ENCODE measurements around the gene TAOK2. TPM values are rescaled to one million over a fixed set of nuclear protein-coding genes. Genes with fewer than 3 reads are reported as not detected.

Gene TAOK2
- total and polyA plus RNA-seq, 8 donors = 13.5 to 41.1 (median 18.0) TPM

DNA sequence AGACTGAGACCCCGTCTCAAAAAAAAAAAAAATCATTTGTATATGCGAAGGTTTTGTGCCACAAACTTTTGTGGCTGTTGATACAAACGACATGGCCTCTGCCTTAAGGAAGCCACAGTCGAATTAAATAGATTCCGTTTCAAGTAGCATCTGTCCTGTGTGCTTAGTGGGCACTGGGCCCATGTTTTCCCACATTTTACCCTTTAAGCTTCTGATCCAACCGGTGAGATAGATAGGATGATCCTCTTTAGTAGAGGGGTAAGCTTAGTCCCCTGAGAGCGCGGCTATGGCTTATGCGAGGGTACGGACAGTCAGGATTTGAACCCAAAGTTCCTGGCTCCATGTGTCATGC lies 12.6 kb upstream of the TAOK2 start:
- ATAC-seq = no peak
- 50 to 56% methylated on average over 10 of the region's 10 CpGs for WGBS, 2 donors
- H3K27ac ChIP-seq = peak overlapping the region; percentile 58 to 90 (median 84)
- DNase-seq = no peak
- no peaks in the 10 kb centered on the region for H3K36me3 ChIP-seq
- TF ChIP-seq, protein P1, sequence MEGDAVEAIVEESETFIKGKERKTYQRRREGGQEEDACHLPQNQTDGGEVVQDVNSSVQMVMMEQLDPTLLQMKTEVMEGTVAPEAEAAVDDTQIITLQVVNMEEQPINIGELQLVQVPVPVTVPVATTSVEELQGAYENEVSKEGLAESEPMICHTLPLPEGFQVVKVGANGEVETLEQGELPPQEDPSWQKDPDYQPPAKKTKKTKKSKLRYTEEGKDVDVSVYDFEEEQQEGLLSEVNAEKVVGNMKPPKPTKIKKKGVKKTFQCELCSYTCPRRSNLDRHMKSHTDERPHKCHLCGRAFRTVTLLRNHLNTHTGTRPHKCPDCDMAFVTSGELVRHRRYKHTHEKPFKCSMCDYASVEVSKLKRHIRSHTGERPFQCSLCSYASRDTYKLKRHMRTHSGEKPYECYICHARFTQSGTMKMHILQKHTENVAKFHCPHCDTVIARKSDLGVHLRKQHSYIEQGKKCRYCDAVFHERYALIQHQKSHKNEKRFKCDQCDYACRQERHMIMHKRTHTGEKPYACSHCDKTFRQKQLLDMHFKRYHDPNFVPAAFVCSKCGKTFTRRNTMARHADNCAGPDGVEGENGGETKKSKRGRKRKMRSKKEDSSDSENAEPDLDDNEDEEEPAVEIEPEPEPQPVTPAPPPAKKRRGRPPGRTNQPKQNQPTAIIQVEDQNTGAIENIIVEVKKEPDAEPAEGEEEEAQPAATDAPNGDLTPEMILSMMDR (IDR thresholded peaks at IDR 0.05) = no peak
- FAIRE-seq = no peak
- H3K9me3 ChIP-seq = no peaks in the 10 kb centered on the region
- intact Hi-C loops (cut with DNase I) = loop anchor here in 1 of 3 donors (5.0 kb wide), 1 partner anchor 34 kb away; the partner anchor contains the start of gene KCTD13
- peak overlapping the region; percentile 53 to 85 (median 79) for H3K4me3 ChIP-seq
- no peaks in the 10 kb centered on the region for H3K27me3 ChIP-seq
- H3K4me1 ChIP-seq = peaks cover 0 to 7% (median 6%) of the 10 kb centered on the region in 3 donors

DNA sequence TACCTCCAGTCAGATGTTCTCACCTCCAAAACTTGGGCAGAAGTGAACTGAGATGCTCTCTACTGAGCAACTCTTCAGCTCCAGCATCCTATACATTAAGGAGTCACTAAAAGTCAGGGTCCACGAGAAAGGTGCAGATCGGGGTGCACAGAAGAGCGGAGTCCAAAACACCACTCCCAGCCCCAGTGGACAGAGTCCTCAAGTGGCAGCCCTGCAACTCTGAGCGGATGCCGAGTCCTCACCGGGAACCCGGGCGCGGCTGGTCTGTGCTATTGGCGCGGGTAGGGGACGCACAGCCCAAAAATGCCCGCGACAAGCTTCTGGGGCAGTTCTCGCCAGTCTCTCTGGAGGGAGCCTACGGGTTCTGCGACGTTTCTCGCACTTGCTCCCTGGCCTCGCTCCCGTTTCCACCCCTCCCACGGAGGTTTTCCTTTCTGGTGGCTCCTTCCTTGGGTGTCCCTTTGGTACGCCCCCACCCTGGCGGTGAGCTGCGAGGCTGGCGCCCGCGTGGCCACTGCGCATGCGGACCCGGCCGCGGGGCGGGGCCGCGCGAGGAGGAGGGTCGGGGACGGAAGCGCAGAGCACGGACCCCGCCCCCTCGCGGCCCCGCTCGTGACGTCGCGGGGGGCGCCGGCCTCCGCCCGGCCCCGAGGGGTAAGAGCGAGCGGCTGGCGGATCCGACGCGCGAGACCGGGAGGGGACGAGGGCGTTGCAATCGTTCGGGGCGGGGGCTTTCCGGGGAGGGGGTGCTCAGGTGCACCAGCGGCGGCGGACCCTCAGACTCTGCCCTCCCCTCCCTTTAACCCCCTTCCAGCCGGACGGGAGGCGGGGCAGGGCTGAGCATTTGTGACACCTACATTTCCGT lies 12.0 kb upstream of the TAOK2 start, which contains the start of gene TMEM219:
Gene TMEM219, plus strand, starts transcription at position 601 of the 865 bp plus-strand sequence. CDS start 1,065 bp downstream, outside the sequence.
- intact Hi-C loops (cut with DNase I) = loop anchor here in 1 of 3 donors (5.0 kb wide), 1 partner anchor 34 kb away; the partner anchor contains the start of gene KCTD13
- peak within 1 kb of the TSS; percentile 53 to 85 (median 79) for H3K4me3 ChIP-seq
- H3K4me1 ChIP-seq = peaks cover 0 to 7% (median 6%) of the 10 kb centered on the region in 3 donors
- H3K9me3 ChIP-seq = no peaks in the 10 kb centered on the region
- no peaks in the 10 kb centered on the region for H3K27me3 ChIP-seq
- H3K36me3 ChIP-seq = no peaks in the 10 kb centered on the region
- 0 to 1% methylated on average over 68 to 75 of the region's 75 CpGs for WGBS, 2 donors
- H3K27ac ChIP-seq = peak within 1 kb of the TSS; percentile 58 to 90 (median 84)
- no peak for FAIRE-seq
- DNase-seq = peak; percentile 82 to 96 (median 94)
- ATAC-seq = peak; percentile 95 to 99 (median 98)
- TF ChIP-seq, protein P1 (IDR thresholded peaks at IDR 0.05) = peak; percentile 36 to 53 (median 42)

DNA sequence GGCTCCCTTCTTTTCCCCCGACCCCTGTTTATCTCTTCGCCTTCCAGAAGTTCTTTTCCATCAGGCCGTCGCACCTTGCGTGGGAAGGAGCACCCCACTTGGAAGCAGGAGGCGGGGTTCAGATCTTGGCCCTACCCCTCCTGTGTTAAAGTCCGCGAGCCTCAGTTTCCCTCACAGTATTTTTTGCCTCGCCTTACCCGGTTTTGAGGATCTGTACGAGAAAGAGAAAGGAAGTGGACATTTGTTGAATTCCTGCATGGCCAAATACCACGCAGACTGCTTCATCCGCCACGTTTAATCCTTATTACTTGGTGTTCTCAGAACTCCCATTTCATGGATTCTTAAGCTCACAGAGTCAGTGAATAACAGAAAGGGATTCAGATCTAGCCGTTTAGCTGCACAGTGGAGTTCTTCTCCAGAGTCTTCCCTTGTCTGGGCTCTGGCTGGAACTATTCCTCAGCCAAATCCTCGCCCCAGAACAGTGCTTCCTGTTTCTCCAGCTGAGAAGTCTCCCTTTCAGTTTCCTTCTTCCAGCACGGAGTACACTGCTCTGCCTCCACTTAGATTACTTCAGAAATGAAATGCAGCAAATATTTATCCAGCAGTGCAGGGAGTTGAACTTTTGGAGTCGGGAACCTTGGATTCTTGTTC lies 11.2 kb upstream of the TAOK2 start:
- intact Hi-C loops (cut with DNase I) = loop anchor here in 1 of 3 donors (5.0 kb wide), 1 partner anchor 35 kb away; the partner anchor contains the start of gene KCTD13

DNA sequence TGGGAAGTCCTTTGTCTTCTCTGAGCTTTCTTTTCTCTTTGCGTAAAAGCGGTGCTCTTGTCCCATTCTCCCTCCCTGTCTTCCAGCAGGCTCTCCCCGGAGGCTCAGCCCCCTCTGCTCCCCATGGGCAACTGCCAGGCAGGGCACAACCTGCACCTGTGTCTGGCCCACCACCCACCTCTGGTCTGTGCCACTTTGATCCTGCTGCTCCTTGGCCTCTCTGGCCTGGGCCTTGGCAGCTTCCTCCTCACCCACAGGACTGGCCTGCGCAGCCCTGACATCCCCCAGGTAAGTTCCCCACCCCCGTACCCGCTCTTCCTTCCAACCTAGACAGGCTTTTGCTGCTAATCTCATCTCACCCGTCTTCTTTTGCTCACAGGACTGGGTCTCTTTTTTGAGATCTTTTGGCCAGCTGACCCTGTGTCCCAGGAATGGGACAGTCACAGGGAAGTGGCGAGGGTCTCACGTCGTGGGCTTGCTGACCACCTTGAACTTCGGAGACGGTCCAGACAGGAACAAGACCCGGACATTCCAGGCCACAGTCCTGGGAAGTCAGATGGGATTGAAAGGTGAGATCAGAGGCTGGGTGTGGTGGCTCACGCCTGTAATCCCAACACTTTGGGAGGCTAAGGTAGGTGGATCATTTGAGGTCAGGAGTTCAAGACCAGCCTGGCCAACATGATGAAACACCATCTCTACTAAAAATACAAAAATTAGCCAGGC lies 10.5 kb upstream of the TAOK2 start:
- intact Hi-C loops (cut with DNase I) = loop anchor here in 1 of 3 donors (5.0 kb wide), 1 partner anchor 36 kb away; the partner anchor contains the start of gene KCTD13
- TF ChIP-seq, protein P1 (IDR thresholded peaks at IDR 0.05) = no peak
- Histone ChIP-seq H3K9me3 (no peaks in the 10 kb centered on the region), H3K36me3 (peaks cover 0 to 3% (median 0%) of the 10 kb centered on the region in 3 donors), H3K4me3 (peak overlapping the region in 2 of 4 donors; percentile 79 to 85), H3K27ac (peak overlapping the region; percentile 58 to 90 (median 84)), H3K27me3 (no peaks in the 10 kb centered on the region), H3K4me1 (peaks cover 0 to 7% (median 6%) of the 10 kb centered on the region in 3 donors)
- DNase-seq (peak in 1 of 6 donors; percentile 72), FAIRE-seq (no peak), ATAC-seq (no peak)
- WGBS, 2 donors = 77 to 78% methylated on average over 14 of the region's 14 CpGs

More for the DNA sequence above, 11.2 kb upstream of the TAOK2 start:
- H3K27ac ChIP-seq = peak overlapping the region; percentile 58 to 90 (median 84)
- 2% methylated on average over 18 of the region's 18 CpGs for WGBS, 2 donors
- peaks cover 0 to 7% (median 6%) of the 10 kb centered on the region in 3 donors for H3K4me1 ChIP-seq
- H3K36me3 ChIP-seq = no peaks in the 10 kb centered on the region
- no peak for DNase-seq
- TF ChIP-seq, protein P1 (IDR thresholded peaks at IDR 0.05) = no peak
- no peaks in the 10 kb centered on the region for H3K27me3 ChIP-seq
- H3K9me3 ChIP-seq = no peaks in the 10 kb centered on the region
- H3K4me3 ChIP-seq = peak overlapping the region; percentile 53 to 85 (median 79)
- FAIRE-seq = no peak
- peak; percentile 38 to 72 (median 50) for ATAC-seq

Data from pancreas (tissue), 10 donors.